HG03135 (cell line): ENCODE measurements around the gene RAX.

Experiments
- ATAC-seq: cut with Tn5 transposase; IDR thresholded peaks from one replicate; pipeline ENCODE4 v1.9.1; 2021; ENCODE audit warnings: mild to moderate bottlenecking, moderate library complexity; ENCODE audit not compliant: unreplicated experiment

Gene RAX

GRCh38 chr18:59272891-59273758 is at the start of gene RAX:
Gene RAX (minus strand): TSS chr18:59273454. CDS start chr18:59273206, 248 bp downstream.
- no peak for ATAC-seq

GRCh38 chr18:59318460-59319050 is 45.3 kb upstream of the RAX start, which contains the start of gene CPLX4:
Gene CPLX4 (minus strand): TSS chr18:59318649. CDS start chr18:59318462, 187 bp downstream.
- no peak for ATAC-seq

GRCh38 chr18:59311631-59312030 is 38.4 kb upstream of the RAX start:
- ATAC-seq: no peak

DNA sequence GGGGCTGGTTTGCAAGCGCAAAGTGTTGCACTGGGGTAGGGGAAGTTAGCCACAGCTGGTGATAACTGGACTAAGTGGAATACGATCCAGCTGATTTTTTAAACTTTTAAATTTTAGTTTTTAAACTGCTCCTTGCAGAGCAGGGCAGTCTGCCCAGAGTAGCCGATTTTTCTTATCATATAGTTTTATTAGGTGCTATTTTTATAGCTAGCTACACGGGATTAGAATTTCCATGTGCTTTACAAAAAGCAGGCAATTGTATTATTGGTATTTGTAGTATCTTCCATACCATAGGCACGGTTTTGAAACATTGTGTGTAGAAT is 35.6 kb upstream of the RAX start:
- no peak for ATAC-seq

DNA sequence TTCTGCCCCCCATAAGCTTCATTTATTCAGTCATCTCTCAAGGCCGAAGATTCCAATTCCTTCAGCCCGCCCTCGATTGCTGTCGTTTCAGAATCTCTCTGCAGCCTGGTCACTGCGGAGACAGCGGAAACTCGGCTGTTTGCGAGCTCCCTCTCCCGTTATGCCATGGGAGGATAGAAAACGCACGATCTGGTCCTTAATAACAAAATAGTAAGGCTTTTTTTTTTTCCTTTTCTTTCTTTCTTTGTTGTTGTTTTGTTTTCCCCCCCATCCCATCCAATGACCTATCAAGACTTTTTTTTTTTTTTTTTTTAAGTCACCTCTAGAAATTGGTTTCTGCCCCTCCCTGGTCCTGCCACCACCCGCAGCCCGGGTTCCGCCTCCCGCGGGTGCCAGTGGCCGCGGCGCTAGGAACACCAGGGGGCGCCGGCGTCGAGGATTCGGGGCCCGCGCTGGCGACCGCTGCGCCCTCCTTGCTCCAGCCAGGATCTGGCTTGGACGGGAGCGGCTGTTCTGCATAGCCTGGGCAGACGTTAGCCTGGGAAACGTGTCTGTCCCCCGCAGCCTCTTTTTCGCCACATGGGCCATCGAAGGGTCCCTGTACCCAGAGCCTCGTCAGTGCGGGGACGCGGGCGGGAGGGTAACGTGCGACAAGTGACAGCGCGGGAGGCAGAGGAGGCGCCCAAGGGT is 35.1 kb upstream of the RAX start:
- ATAC-seq: peak; percentile 89

DNA sequence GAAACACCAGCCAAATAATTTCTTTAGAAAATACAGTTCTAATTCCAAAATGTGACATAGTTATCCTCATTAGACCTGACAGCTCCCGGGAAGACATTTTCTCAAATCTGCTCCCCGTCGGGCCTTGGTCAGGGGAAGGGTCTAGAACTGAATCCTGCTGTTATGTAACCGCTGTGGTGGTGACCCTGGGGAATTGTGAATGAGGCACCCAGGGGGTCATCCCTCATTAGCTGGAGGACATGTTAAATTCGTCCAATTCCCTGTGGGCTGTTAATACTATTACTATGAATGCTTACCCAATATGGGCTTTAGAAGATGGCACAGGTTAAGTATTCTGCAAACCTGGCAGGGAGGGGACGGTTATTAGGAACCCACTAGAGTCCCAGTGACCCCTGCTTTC is 33.4 kb upstream of the RAX start:
- ATAC-seq: no peak

DNA sequence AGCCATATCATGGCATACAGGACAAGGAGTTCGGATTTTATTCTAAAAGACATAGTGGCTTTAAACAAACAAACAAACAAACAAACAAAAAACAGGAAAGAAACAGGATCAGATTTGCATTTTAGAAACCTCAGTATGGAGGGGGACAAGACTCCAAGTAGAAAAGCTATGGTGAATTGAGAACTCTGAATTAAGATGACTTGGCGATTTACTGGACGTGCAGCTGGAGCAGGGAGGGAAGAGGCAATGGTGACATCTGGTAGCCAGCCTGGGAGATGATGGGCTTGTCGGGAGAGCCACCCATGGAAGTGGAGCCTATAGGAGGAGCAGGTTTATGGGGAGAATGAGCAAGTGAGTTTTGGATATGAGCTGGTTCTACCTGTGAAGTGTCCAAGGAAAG is 32.0 kb upstream of the RAX start:
- no peak for ATAC-seq

DNA sequence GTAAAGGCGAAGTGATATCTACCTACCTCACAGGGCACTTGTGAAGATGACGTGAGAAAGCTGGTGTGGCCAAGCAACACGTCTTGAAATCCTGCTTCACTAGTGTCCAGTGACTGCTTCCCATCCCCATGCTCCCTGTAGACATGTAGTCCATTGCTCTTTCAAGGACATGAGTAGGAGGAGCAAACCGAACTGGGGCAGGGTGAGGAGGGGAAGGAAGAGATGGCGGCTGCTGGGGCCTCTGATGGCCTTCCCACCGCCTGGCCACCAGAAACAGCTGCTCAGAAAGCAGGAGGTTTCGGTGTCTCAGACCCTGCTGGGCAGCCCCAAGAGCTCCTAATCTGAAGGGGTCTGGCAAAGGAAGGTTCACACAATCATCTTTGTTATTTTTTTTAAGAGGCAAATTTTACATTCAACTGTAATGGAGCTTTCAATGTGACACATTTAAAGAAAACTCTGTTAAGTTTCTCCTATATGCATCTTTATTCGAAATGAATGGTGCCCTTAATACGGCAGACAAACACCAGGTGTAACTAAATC is 30.5 kb upstream of the RAX start:
- no peak for ATAC-seq

DNA sequence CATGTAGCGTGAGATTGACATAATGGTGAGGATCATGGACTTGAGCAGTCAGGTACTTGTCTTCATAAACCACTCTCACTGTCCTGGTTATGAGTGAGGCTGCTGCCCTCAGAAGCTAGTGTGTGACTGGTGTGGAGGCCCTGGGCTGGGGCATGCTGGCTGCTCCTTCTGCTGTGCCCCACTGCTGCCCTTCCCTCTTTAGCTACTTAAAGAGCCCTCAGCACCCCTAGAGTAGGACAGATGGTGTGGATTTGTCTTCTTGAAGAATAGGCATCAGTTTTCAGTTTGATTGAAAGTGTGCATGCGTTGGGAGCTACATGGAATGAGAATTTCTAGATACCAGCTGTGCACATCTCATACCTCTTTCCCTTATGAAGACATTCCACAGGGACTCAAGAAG is 29.8 kb upstream of the RAX start:
- no peak for ATAC-seq

DNA sequence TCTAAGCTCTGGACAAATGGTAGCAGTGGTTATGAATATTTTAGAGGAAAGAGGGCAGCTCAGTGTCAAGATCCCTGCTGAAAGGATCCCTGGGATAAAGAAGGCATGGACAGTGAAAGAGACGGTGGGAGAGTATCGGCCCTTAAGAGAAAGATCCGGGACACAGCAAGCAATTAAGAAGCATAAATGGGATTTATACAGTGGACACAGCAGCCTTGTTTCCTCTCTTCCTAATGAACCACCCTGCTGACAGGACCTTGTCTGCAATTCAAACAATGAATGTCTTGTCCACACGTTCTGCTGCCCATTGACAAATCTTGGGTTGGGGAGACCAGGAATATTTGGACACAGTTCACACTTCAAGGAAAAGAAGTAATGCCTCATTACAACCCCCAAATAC is 28.7 kb upstream of the RAX start:
- no peak for ATAC-seq

- no peak for ATAC-seq
These were observed 27.5 kb upstream of the RAX start for GRCh38 chr18:59300676-59301285.

GRCh38 chr18:59298871-59299270 is 25.6 kb upstream of the RAX start:
- ATAC-seq: no peak

- no peak for ATAC-seq
These were observed 20.1 kb upstream of the RAX start for GRCh38 chr18:59293317-59293716.

- ATAC-seq: no peak
These were observed 13.1 kb upstream of the RAX start for GRCh38 chr18:59286341-59286740.

DNA sequence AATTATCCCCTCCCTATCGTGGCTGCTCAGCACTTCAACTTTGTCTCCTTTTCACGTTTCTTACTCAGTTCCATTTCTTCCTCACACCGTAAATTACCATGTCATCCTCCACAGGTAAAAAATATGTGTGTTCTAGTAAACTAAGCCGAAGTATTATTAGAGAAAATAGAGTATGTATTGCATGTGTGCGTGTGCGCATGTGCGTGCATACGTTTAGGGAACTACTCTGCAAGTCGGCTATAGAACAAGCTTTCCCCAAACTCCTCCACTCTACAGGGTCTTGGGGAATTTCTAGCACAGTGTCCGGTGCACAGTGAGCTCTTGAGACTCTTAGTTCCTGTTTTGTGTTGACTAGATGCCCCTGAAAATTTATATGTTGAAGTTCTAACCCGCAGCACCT is 9.1 kb upstream of the RAX start:
- ATAC-seq: no peak

GRCh38 chr18:59279722-59280121 is 6.5 kb upstream of the RAX start:
- ATAC-seq: no peak

DNA sequence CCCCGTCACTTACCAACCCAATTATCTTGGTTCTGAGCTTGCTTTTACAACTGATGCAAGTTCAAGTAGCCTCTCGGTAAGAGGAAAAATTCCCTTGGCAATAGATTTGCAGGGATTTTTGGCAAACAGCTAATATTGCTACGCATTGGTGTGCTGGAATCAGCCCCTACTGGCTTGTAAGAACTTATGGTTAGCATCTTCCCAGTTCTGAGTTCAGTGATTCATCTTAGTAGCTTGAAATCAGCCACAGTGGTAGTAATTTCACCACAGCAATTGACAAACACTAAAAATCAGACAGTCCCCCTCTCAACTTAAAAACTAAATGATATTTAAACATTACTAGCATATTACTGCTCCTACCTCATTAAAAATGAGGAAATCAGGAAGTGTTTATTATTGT is 5.9 kb upstream of the RAX start:
- ATAC-seq: no peak

- ATAC-seq: no peak
These were observed 5.5 kb upstream of the RAX start for GRCh38 chr18:59278793-59279192.

- ATAC-seq: no peak
These were observed 2.8 kb upstream of the RAX start for GRCh38 chr18:59276047-59276446.

DNA sequence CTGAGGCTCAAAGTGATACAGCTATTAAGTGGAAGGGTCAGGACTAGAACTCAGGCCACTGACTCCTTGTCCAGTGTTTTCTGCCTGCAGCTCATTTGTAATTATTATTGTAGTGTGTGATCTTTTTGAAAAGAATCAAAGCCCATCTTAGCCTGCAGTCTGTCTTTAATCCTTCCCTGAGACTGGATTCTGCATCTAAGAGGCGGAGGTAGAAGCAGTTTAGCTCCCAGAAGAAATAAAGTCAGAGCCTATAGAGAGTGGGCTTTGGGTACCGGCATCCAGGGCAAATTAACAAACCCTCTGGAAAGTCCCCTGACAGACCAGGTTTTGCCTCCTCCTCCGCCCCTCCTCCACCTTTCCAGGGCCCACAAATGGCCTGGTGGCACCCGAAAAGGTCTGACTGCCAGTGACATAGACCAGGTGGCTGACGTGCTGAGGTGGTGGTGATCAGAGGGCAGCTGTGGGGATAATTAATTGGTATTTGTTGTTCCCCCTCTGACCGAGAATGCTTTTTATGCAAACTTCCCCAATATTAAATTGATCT is 2.2 kb upstream of the RAX start:
- ATAC-seq: no peak

- no peak for ATAC-seq
These were observed 1.3 kb upstream of the RAX start for GRCh38 chr18:59274533-59274928.
